Fibroblast of mammary gland (primary cell): ENCODE results near the gene TBRG4.
A peak's percentile ranks its signal among the peaks of the same experiment; 100 is the strongest.

Source experiments
- DNase-seq: peaks from one replicate; pipeline ENCODE4 v3.0.0-alpha.2; 2010; ENCODE audit warnings: low read depth
- H3K4me3 ChIP-seq: 2 replicates; pipeline ENCODE4 v1.5.1; 2011; ENCODE audit warnings: low read depth, mild to moderate bottlenecking, low read length, moderate library complexity; ENCODE audit not compliant: control insufficient read depth
- CTCF ChIP-seq: conservative IDR thresholded peaks from 2 replicates; pipeline ENCODE4 v1.5.1; 2011; ENCODE audit warnings: low read depth, low read length, inconsistent platforms; ENCODE audit not compliant: control insufficient read depth, insufficient read depth

TBRG4 gene

GRCh38 chr7:45111298-45112223 lies at the start of gene TBRG4:
TBRG4 (minus strand) TSS chr7:45111697; CDS start chr7:45109237, 2,460 bp downstream.
- TF ChIP-seq CTCF = peak; percentile 25
- H3K4me3 ChIP-seq = peak within 1 kb of the TSS; percentile 93
- peak; percentile 89 for DNase-seq

GRCh38 chr7:45161138-45161537 lies 49.6 kb upstream of the TBRG4 start:
- no peak for DNase-seq
- H3K4me3 ChIP-seq = no peak overlapping the region
- no peak for TF ChIP-seq CTCF

GRCh38 chr7:45160417-45160881 lies 49.0 kb upstream of the TBRG4 start:
- no peak for TF ChIP-seq CTCF
- H3K4me3 ChIP-seq = no peak overlapping the region
- no peak for DNase-seq

GRCh38 chr7:45159296-45159695 lies 47.8 kb upstream of the TBRG4 start:
- no peak for DNase-seq
- no peak for TF ChIP-seq CTCF
- no peak overlapping the region for H3K4me3 ChIP-seq

GRCh38 chr7:45158471-45158870 lies 47.0 kb upstream of the TBRG4 start:
- no peak for TF ChIP-seq CTCF
- no peak overlapping the region for H3K4me3 ChIP-seq
- DNase-seq = no peak

GRCh38 chr7:45157653-45158401 lies 46.3 kb upstream of the TBRG4 start, which contains the start of gene RAMP3:
RAMP3 (plus strand) TSS chr7:45157791; CDS start chr7:45157829, 38 bp downstream.
- no peak for TF ChIP-seq CTCF
- no peak for DNase-seq
- no peak within 1 kb of the TSS for H3K4me3 ChIP-seq
